ENCODE results near the gene ACBD6.

Gene ACBD6

GRCh38 chr1:180539136-180539535 lies 36.8 kb upstream of the ACBD6 start:
- no peaks in the 10 kb centered on the region for H3K79me2 ChIP-seq (ENCODE audit: control insufficient read depth, low read length)
- H4K20me1 ChIP-seq (ENCODE audit: control insufficient read depth, insufficient read depth, low read depth, low read length): no peaks in the 10 kb centered on the region
- peaks cover 24% of the 10 kb centered on the region for H3K27me3 ChIP-seq (ENCODE audit: control insufficient read depth, low read length)
- H3K4me1 ChIP-seq (ENCODE audit: control insufficient read depth, low read length): no peaks in the 10 kb centered on the region
- H3F3A ChIP-seq (ENCODE audit: control insufficient read depth, insufficient read depth): no peaks in the 10 kb centered on the region
- no peaks in the 10 kb centered on the region for H3K9me3 ChIP-seq (ENCODE audit: control insufficient read depth, insufficient read depth, low read length)
- H3K9me2 ChIP-seq (replicated peaks; ENCODE audit: control insufficient read depth, low read length): no peaks in the 10 kb centered on the region
- no peaks in the 10 kb centered on the region for H3K36me3 ChIP-seq (ENCODE audit: control insufficient read depth, low read length)
- no peak for TF ChIP-seq CTCF (IDR thresholded peaks at IDR 0.05; ENCODE audit: low read depth, low read length, poor library complexity, severe bottlenecking)
- TF ChIP-seq EZH2phosphoT487 (IDR thresholded peaks at IDR 0.05; ENCODE audit: borderline replicate concordance, low read length): no peak
- no peak overlapping the region for H3K4me2 ChIP-seq (ENCODE audit: low read length)
- no peak overlapping the region for H3K4me3 ChIP-seq (ENCODE audit: low read length)
- H3K27ac ChIP-seq (ENCODE audit: low read depth, low read length): no peak overlapping the region

- no peak for TF ChIP-seq EZH2phosphoT487 (IDR thresholded peaks at IDR 0.05; ENCODE audit: borderline replicate concordance, low read length)
- Histone ChIP-seq H3K4me1 (ENCODE audit: control insufficient read depth, low read length) (0 out of 2 replicates have a peak, but pooled peaks cover 4% of the 10 kb centered on the region), H3K9me2 (replicated peaks; ENCODE audit: control insufficient read depth, low read length) (no peaks in the 10 kb centered on the region), H3K36me3 (ENCODE audit: control insufficient read depth, low read length) (no peaks in the 10 kb centered on the region), H3K27me3 (ENCODE audit: control insufficient read depth, low read length) (peaks cover 19% of the 10 kb centered on the region), H3K79me2 (ENCODE audit: control insufficient read depth, low read length) (no peaks in the 10 kb centered on the region), H3K9me3 (ENCODE audit: control insufficient read depth, insufficient read depth, low read length) (no peaks in the 10 kb centered on the region), H4K20me1 (ENCODE audit: control insufficient read depth, insufficient read depth, low read depth, low read length) (no peaks in the 10 kb centered on the region), H3K27ac (ENCODE audit: low read depth, low read length) (no peak overlapping the region), H3K4me2 (ENCODE audit: low read length) (no peak overlapping the region), H3F3A (ENCODE audit: control insufficient read depth, insufficient read depth) (no peaks in the 10 kb centered on the region), H3K4me3 (ENCODE audit: low read length) (no peak overlapping the region)
Measured at GRCh38 chr1:180536821-180537372, 34.5 kb upstream of the ACBD6 start.

GRCh38 chr1:180535418-180535999 lies 33.1 kb upstream of the ACBD6 start:
- no peaks in the 10 kb centered on the region for H3K36me3 ChIP-seq (ENCODE audit: control insufficient read depth, low read length)
- H3K27ac ChIP-seq (ENCODE audit: low read depth, low read length): no peak overlapping the region
- H3K9me2 ChIP-seq (replicated peaks; ENCODE audit: control insufficient read depth, low read length): no peaks in the 10 kb centered on the region
- TF ChIP-seq CTCF (IDR thresholded peaks at IDR 0.05; ENCODE audit: low read depth, low read length, poor library complexity, severe bottlenecking) (no peak), EZH2phosphoT487 (IDR thresholded peaks at IDR 0.05; ENCODE audit: borderline replicate concordance, low read length) (no peak)
- H3F3A ChIP-seq (ENCODE audit: control insufficient read depth, insufficient read depth): no peaks in the 10 kb centered on the region
- no peak overlapping the region for H3K4me3 ChIP-seq (ENCODE audit: low read length)
- H3K9me3 ChIP-seq (ENCODE audit: control insufficient read depth, insufficient read depth, low read length): no peaks in the 10 kb centered on the region
- H3K4me2 ChIP-seq (ENCODE audit: low read length): no peak overlapping the region
- H3K79me2 ChIP-seq (ENCODE audit: control insufficient read depth, low read length): no peaks in the 10 kb centered on the region
- no peaks in the 10 kb centered on the region for H4K20me1 ChIP-seq (ENCODE audit: control insufficient read depth, insufficient read depth, low read depth, low read length)
- peaks cover 21% of the 10 kb centered on the region for H3K27me3 ChIP-seq (ENCODE audit: control insufficient read depth, low read length)
- 0 out of 2 replicates have a peak, but pooled peaks cover 4% of the 10 kb centered on the region for H3K4me1 ChIP-seq (ENCODE audit: control insufficient read depth, low read length)

GRCh38 chr1:180534214-180534613 lies 31.8 kb upstream of the ACBD6 start:
- TF ChIP-seq EZH2phosphoT487 (IDR thresholded peaks at IDR 0.05; ENCODE audit: borderline replicate concordance, low read length) (no peak), CTCF (IDR thresholded peaks at IDR 0.05; ENCODE audit: low read depth, low read length, poor library complexity, severe bottlenecking) (no peak)
- no peak overlapping the region for H3K4me3 ChIP-seq (ENCODE audit: low read length)
- no peaks in the 10 kb centered on the region for H3K9me3 ChIP-seq (ENCODE audit: control insufficient read depth, insufficient read depth, low read length)
- peaks cover 22% of the 10 kb centered on the region for H3K27me3 ChIP-seq (ENCODE audit: control insufficient read depth, low read length)
- H3K4me2 ChIP-seq (ENCODE audit: low read length): no peak overlapping the region
- H4K20me1 ChIP-seq (ENCODE audit: control insufficient read depth, insufficient read depth, low read depth, low read length): no peaks in the 10 kb centered on the region
- no peaks in the 10 kb centered on the region for H3K9me2 ChIP-seq (replicated peaks; ENCODE audit: control insufficient read depth, low read length)
- H3K27ac ChIP-seq (ENCODE audit: low read depth, low read length): no peak overlapping the region
- H3K79me2 ChIP-seq (ENCODE audit: control insufficient read depth, low read length): no peaks in the 10 kb centered on the region
- H3K36me3 ChIP-seq (ENCODE audit: control insufficient read depth, low read length): no peaks in the 10 kb centered on the region
- H3K4me1 ChIP-seq (ENCODE audit: control insufficient read depth, low read length): 0 out of 2 replicates have a peak, but pooled peaks cover 4% of the 10 kb centered on the region
- no peaks in the 10 kb centered on the region for H3F3A ChIP-seq (ENCODE audit: control insufficient read depth, insufficient read depth)

Measured in DOHH2 (cell line).